Karpas-422 (cell line): ENCODE results near the gene PPP2R1B. TPM values are rescaled to one million over a fixed set of nuclear protein-coding genes. Genes with fewer than 3 reads are reported as not detected.

Source experiments
- DNase-seq: peaks from one replicate; pipeline ENCODE4 v3.0.0-alpha.2; 2015
- H2AFZ ChIP-seq: fragments of 200-600 bp; sonication (generic); 2 replicates; pipeline ENCODE4 v1.6.1; 2014; ENCODE audit warnings: antibody characterized with exemption, low read length, mixed read lengths
- H3K27ac ChIP-seq: fragments of 200-600 bp; sonication (generic); 2 replicates; pipeline ENCODE4 v1.5.1; 2014; ENCODE audit warnings: mild to moderate bottlenecking, low read length, moderate library complexity
- H3K27me3 ChIP-seq: fragments of 200-600 bp; sonication (generic); 2 replicates; pipeline ENCODE4 v1.6.1; 2014; ENCODE audit warnings: low read length, mixed read lengths
- H3K36me3 ChIP-seq: fragments of 200-600 bp; sonication (generic); 2 replicates; pipeline ENCODE4 v1.6.1; 2014; ENCODE audit warnings: low read length, mixed read lengths; ENCODE audit not compliant: insufficient read depth
- H3K4me1 ChIP-seq: fragments of 200-600 bp; sonication (generic); 2 replicates; pipeline ENCODE4 v1.6.1; 2014; ENCODE audit warnings: mild to moderate bottlenecking, low read length, mixed read lengths
- H3K4me2 ChIP-seq: fragments of 200-600 bp; sonication (generic); 2 replicates; pipeline ENCODE4 v1.6.1; 2014; ENCODE audit warnings: low read length, low read depth, mild to moderate bottlenecking; ENCODE audit not compliant: poor library complexity, severe bottlenecking
- H3K4me3 ChIP-seq: fragments of 200-600 bp; sonication (generic); 2 replicates; pipeline ENCODE4 v1.5.1; 2014; ENCODE audit warnings: mild to moderate bottlenecking, antibody characterized with exemption, low read length, mixed read lengths
- H3K79me2 ChIP-seq: fragments of 200-600 bp; sonication (generic); 2 replicates; pipeline ENCODE4 v1.6.1; 2014; ENCODE audit warnings: mild to moderate bottlenecking, low read length, mixed read lengths
- H3K9ac ChIP-seq: fragments of 200-600 bp; sonication (generic); 2 replicates; pipeline ENCODE4 v1.6.0; 2014; ENCODE audit warnings: low read length
- H3K9me2 ChIP-seq: fragments of 200-600 bp; sonication (generic), shearing (Covaris generic); replicated peaks from 2 replicates; pipeline ENCODE4 v1.6.0; 2014; ENCODE audit warnings: mild to moderate bottlenecking, low read length, moderate library complexity; ENCODE audit not compliant: insufficient read depth
- H3K9me3 ChIP-seq: fragments of 300-700, 200-600 bp; sonication (generic); 2 replicates; pipeline ENCODE4 v1.6.1; 2014; ENCODE audit warnings: low read length, mixed read lengths
- H4K20me1 ChIP-seq: fragments of 200-600 bp; sonication (generic); 2 replicates; pipeline ENCODE4 v1.6.1; 2014; ENCODE audit warnings: mild to moderate bottlenecking, antibody characterized with exemption, low read length, low read depth; ENCODE audit not compliant: insufficient read depth
- total RNA-seq: library from RNA; depleted of rRNA; stranded (reverse); fragments of >200 nt; shearing (Covaris generic); gene quantifications from 2 replicates; pipeline ENCODE4 v1.2.3, GENCODE V29; 2014; ENCODE audit warnings: low replicate concordance

PPP2R1B gene
- total RNA-seq, 1 experiment from 2014 or later = 211 TPM

GRCh38 chr11:111714522-111714921 is 51.7 kb downstream of the PPP2R1B start:
- H2AFZ ChIP-seq = no peak overlapping the region
- no peaks in the 10 kb centered on the region for H4K20me1 ChIP-seq
- peak; percentile 71 for DNase-seq
- H3K9me3 ChIP-seq = no peaks in the 10 kb centered on the region
- H3K9ac ChIP-seq = peak overlapping the region; percentile 0; the same call in 1 of the 2 replicates
- H3K36me3 ChIP-seq = peaks cover 34% of the 10 kb centered on the region
- H3K4me3 ChIP-seq = peak overlapping the region; percentile 1; the same call in 1 of the 2 replicates
- H3K79me2 ChIP-seq = peaks cover 28% of the 10 kb centered on the region
- no peaks in the 10 kb centered on the region for H3K27me3 ChIP-seq
- peak overlapping the region; percentile 37 for H3K27ac ChIP-seq
- no peaks in the 10 kb centered on the region for H3K9me2 ChIP-seq
- peak overlapping the region; percentile 31 for H3K4me2 ChIP-seq
- H3K4me1 ChIP-seq = peaks cover 28% of the 10 kb centered on the region

- Histone ChIP-seq H3K36me3 (peaks cover 72% of the 10 kb centered on the region), H3K9me3 (no peaks in the 10 kb centered on the region), H3K27me3 (no peaks in the 10 kb centered on the region), H4K20me1 (no peaks in the 10 kb centered on the region), H3K27ac (no peak overlapping the region), H3K4me1 (peaks cover 9% of the 10 kb centered on the region), H3K79me2 (peaks cover 18% of the 10 kb centered on the region; the same call in 1 of the 2 replicates), H2AFZ (no peak overlapping the region), H3K4me2 (no peak overlapping the region), H3K4me3 (no peak overlapping the region), H3K9me2 (no peaks in the 10 kb centered on the region), H3K9ac (no peak overlapping the region)
- DNase-seq = no peak
Observed at GRCh38 chr11:111707691-111708067, 58.5 kb downstream of the PPP2R1B start.

GRCh38 chr11:111707039-111707690 is 59.0 kb downstream of the PPP2R1B start:
- H3K4me3 ChIP-seq = no peak overlapping the region
- no peak overlapping the region for H3K9ac ChIP-seq
- H2AFZ ChIP-seq = no peak overlapping the region
- no peak for DNase-seq
- H3K9me3 ChIP-seq = no peaks in the 10 kb centered on the region
- no peaks in the 10 kb centered on the region for H3K9me2 ChIP-seq
- no peaks in the 10 kb centered on the region for H4K20me1 ChIP-seq
- H3K27ac ChIP-seq = no peak overlapping the region
- peaks cover 68% of the 10 kb centered on the region for H3K36me3 ChIP-seq
- peaks cover 18% of the 10 kb centered on the region; the same call in 1 of the 2 replicates for H3K79me2 ChIP-seq
- H3K4me1 ChIP-seq = peaks cover 9% of the 10 kb centered on the region
- no peaks in the 10 kb centered on the region for H3K27me3 ChIP-seq
- H3K4me2 ChIP-seq = no peak overlapping the region

GRCh38 chr11:111703576-111703975 is 62.6 kb downstream of the PPP2R1B start:
- Histone ChIP-seq H3K9me2 (no peaks in the 10 kb centered on the region), H3K4me1 (peaks cover 20% of the 10 kb centered on the region), H3K4me3 (no peak overlapping the region), H3K27me3 (no peaks in the 10 kb centered on the region), H3K9ac (no peak overlapping the region), H3K79me2 (peaks cover 43% of the 10 kb centered on the region), H2AFZ (no peak overlapping the region), H3K4me2 (no peak overlapping the region), H3K36me3 (peaks cover 62% of the 10 kb centered on the region), H3K27ac (no peak overlapping the region), H4K20me1 (no peaks in the 10 kb centered on the region), H3K9me3 (no peaks in the 10 kb centered on the region)
- DNase-seq = no peak

- no peak overlapping the region for H3K9ac ChIP-seq
- H3K27me3 ChIP-seq = no peaks in the 10 kb centered on the region
- H3K4me1 ChIP-seq = peaks cover 30% of the 10 kb centered on the region
- no peaks in the 10 kb centered on the region for H4K20me1 ChIP-seq
- peaks cover 58% of the 10 kb centered on the region for H3K36me3 ChIP-seq
- no peak overlapping the region for H2AFZ ChIP-seq
- peaks cover 53% of the 10 kb centered on the region for H3K79me2 ChIP-seq
- H3K27ac ChIP-seq = no peak overlapping the region
- H3K4me3 ChIP-seq = no peak overlapping the region
- H3K9me3 ChIP-seq = no peaks in the 10 kb centered on the region
- DNase-seq = no peak
- no peak overlapping the region for H3K4me2 ChIP-seq
- no peaks in the 10 kb centered on the region for H3K9me2 ChIP-seq
Observed at GRCh38 chr11:111702623-111703022, 63.6 kb downstream of the PPP2R1B start.

- no peak overlapping the region for H3K27ac ChIP-seq
- H3K27me3 ChIP-seq = no peaks in the 10 kb centered on the region
- H3K9me2 ChIP-seq = no peaks in the 10 kb centered on the region
- DNase-seq = no peak
- no peak overlapping the region for H2AFZ ChIP-seq
- no peak overlapping the region for H3K9ac ChIP-seq
- H3K4me3 ChIP-seq = no peak overlapping the region
- H3K9me3 ChIP-seq = no peaks in the 10 kb centered on the region
- peaks cover 54% of the 10 kb centered on the region for H3K4me1 ChIP-seq
- no peak overlapping the region for H3K4me2 ChIP-seq
- H4K20me1 ChIP-seq = no peaks in the 10 kb centered on the region
- H3K79me2 ChIP-seq = peaks cover 75% of the 10 kb centered on the region
- peaks cover 42% of the 10 kb centered on the region for H3K36me3 ChIP-seq
Observed at GRCh38 chr11:111700162-111700561, 66.0 kb downstream of the PPP2R1B start.

GRCh38 chr11:111699579-111700156 is 66.5 kb downstream of the PPP2R1B start:
- H3K4me1 ChIP-seq = peaks cover 59% of the 10 kb centered on the region
- no peak overlapping the region for H3K4me2 ChIP-seq
- H3K9ac ChIP-seq = no peak overlapping the region
- DNase-seq = no peak
- H3K79me2 ChIP-seq = peaks cover 79% of the 10 kb centered on the region
- no peaks in the 10 kb centered on the region for H4K20me1 ChIP-seq
- H3K4me3 ChIP-seq = no peak overlapping the region
- H3K9me2 ChIP-seq = no peaks in the 10 kb centered on the region
- H3K27ac ChIP-seq = no peak overlapping the region
- no peaks in the 10 kb centered on the region for H3K27me3 ChIP-seq
- peaks cover 37% of the 10 kb centered on the region for H3K36me3 ChIP-seq
- no peak overlapping the region for H2AFZ ChIP-seq
- H3K9me3 ChIP-seq = no peaks in the 10 kb centered on the region

- no peak overlapping the region for H3K9ac ChIP-seq
- no peaks in the 10 kb centered on the region for H4K20me1 ChIP-seq
- H3K9me3 ChIP-seq = no peaks in the 10 kb centered on the region
- no peaks in the 10 kb centered on the region for H3K9me2 ChIP-seq
- H3K36me3 ChIP-seq = peaks cover 31% of the 10 kb centered on the region
- DNase-seq = no peak
- peaks cover 66% of the 10 kb centered on the region for H3K4me1 ChIP-seq
- no peak overlapping the region for H3K4me2 ChIP-seq
- H3K4me3 ChIP-seq = no peak overlapping the region
- peak overlapping the region; percentile 63 for H3K27ac ChIP-seq
- H3K27me3 ChIP-seq = no peaks in the 10 kb centered on the region
- no peak overlapping the region for H2AFZ ChIP-seq
- H3K79me2 ChIP-seq = peaks cover 84% of the 10 kb centered on the region
Observed at GRCh38 chr11:111698852-111699559, 67.2 kb downstream of the PPP2R1B start.
